ENCODE results near the gene EPHB2. TPM values are rescaled to one million over a fixed set of nuclear protein-coding genes. Genes with fewer than 3 reads are reported as not detected.

EPHB2 gene
- total and polyA plus RNA-seq, 2 of the 8 experiments (the other 6 are each of a cell fraction or from before 2014, with no cell fraction given) = 15.8 to 17.2 TPM

- TF ChIP-seq MAFK (IDR thresholded peaks at IDR 0.05; ENCODE audit: low read depth, low read length) = no peak
- no peak for TF ChIP-seq NRF1 (IDR thresholded peaks at IDR 0.05; ENCODE audit: low read depth, low read length)
- no peak for TF ChIP-seq GTF2F1 (IDR thresholded peaks at IDR 0.05; ENCODE audit: borderline replicate concordance, low read depth, low read length)
- TF ChIP-seq BRCA1 (IDR thresholded peaks at IDR 0.05; ENCODE audit: low read depth, low read length) = no peak
- TF ChIP-seq SP1 (IDR thresholded peaks at IDR 0.05; ENCODE audit: low read depth, low read length) = no peak
- TF ChIP-seq TAF1 (IDR thresholded peaks at IDR 0.05; ENCODE audit: low read depth, low read length) = no peak
- TF ChIP-seq BCL11A (IDR thresholded peaks at IDR 0.05; ENCODE audit: low read depth in 2 of 2, low read length in 2 of 2) = no peak
- no peak for TF ChIP-seq SRF (IDR thresholded peaks at IDR 0.05; ENCODE audit: low read depth, low read length)
These were observed 114.3 kb downstream of the EPHB2 start (continued) for GRCh38 chr1:22824975-22825374.
